ENCODE measurements around the gene SLFN14. TPM values are rescaled to one million over a fixed set of nuclear protein-coding genes. Genes with fewer than 3 reads are reported as not detected.
"Not testable (repeated sequence)": the region's sequence is repeated elsewhere in the genome, so short reads cannot be mapped to it uniquely, and the experiment has no call there.

SLFN14 gene
- total and polyA plus RNA-seq, 2 donors (not counting 1 experiment from before 2014, with no cell fraction given): not detected

GRCh38 chr17:35519439-35519838 lies 41.2 kb downstream of the SLFN14 start:
- Histone ChIP-seq H3K9ac (ENCODE audit: low read length) (no peak overlapping the region), H3K27me3 (replicated peaks in 1 of 4; ENCODE audit: control extremely low read depth in 1 of 4, control insufficient read depth in 3 of 4, insufficient read depth in 4 of 4, low read length in 3 of 4) (peaks cover 0 to 5% (median 2%) of the 10 kb centered on the region in 4 experiments), H3K9me3 (ENCODE audit: control extremely low read depth in 1 of 3, control insufficient read depth in 2 of 3, insufficient read depth in 1 of 3, low read length in 2 of 3) (no peaks in the 10 kb centered on the region), H3K36me3 (replicated peaks in 1 of 2; ENCODE audit: control extremely low read depth in 1 of 2, control insufficient read depth in 1 of 2, extremely low read depth in 1 of 2, insufficient read depth in 2 of 2, low read length in 1 of 2) (no peaks in the 10 kb centered on the region), H3K4me3 (ENCODE audit: control extremely low read depth in 1 of 5, extremely low read depth in 1 of 5, insufficient read depth in 1 of 5, low read depth in 2 of 5, low read length in 4 of 5) (no peak overlapping the region), H3K4me1 (ENCODE audit: control insufficient read depth in 2 of 2, insufficient read depth in 2 of 2, low read length in 2 of 2) (peaks cover 3% of the 10 kb centered on the region in 2 donors), H3K79me2 (ENCODE audit: control insufficient read depth, insufficient read depth, low read length) (no peaks in the 10 kb centered on the region), H3K27ac (ENCODE audit: low read length in 2 of 2) (no peak overlapping the region), H4K20me1 (ENCODE audit: control insufficient read depth, insufficient read depth, low read length, poor library complexity, severe bottlenecking) (no peaks in the 10 kb centered on the region), H2AFZ (ENCODE audit: insufficient read depth, low read depth, low read length, poor library complexity, severe bottlenecking) (no peak overlapping the region), H3K4me2 (replicated peaks; ENCODE audit: low read depth, low read length, poor library complexity, severe bottlenecking) (no peak overlapping the region)
- ATAC-seq (ENCODE audit: low read depth) (no peak), DNase-seq (no peak)
- intact Hi-C loops (cut with micrococcal nuclease): no loop called here
- no peak for TF ChIP-seq EZH2 (IDR thresholded peaks at IDR 0.05; ENCODE audit: borderline replicate concordance, insufficient read depth, low read depth, low read length, poor library complexity, severe bottlenecking)
- TF ChIP-seq, protein P1, sequence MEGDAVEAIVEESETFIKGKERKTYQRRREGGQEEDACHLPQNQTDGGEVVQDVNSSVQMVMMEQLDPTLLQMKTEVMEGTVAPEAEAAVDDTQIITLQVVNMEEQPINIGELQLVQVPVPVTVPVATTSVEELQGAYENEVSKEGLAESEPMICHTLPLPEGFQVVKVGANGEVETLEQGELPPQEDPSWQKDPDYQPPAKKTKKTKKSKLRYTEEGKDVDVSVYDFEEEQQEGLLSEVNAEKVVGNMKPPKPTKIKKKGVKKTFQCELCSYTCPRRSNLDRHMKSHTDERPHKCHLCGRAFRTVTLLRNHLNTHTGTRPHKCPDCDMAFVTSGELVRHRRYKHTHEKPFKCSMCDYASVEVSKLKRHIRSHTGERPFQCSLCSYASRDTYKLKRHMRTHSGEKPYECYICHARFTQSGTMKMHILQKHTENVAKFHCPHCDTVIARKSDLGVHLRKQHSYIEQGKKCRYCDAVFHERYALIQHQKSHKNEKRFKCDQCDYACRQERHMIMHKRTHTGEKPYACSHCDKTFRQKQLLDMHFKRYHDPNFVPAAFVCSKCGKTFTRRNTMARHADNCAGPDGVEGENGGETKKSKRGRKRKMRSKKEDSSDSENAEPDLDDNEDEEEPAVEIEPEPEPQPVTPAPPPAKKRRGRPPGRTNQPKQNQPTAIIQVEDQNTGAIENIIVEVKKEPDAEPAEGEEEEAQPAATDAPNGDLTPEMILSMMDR (IDR thresholded peaks at IDR 0.05): no peak
- H3K9me3 Mint-ChIP-seq (ENCODE audit: insufficient read depth): no peaks in the 10 kb centered on the region
- peaks cover 6% of the 10 kb centered on the region for H3K4me1 Mint-ChIP-seq
- ChIA-PET POLR2A (no interaction called here), CTCF (no interaction called here)
- no peak overlapping the region for H3K4me3 Mint-ChIP-seq
- no CpG with 5 or more reads among the region's 3 CpGs for WGBS (ENCODE audit: insufficient coverage)
- peaks cover 44% of the 10 kb centered on the region for H3K27me3 Mint-ChIP-seq
- H3K27ac Mint-ChIP-seq: no peak overlapping the region

DNA sequence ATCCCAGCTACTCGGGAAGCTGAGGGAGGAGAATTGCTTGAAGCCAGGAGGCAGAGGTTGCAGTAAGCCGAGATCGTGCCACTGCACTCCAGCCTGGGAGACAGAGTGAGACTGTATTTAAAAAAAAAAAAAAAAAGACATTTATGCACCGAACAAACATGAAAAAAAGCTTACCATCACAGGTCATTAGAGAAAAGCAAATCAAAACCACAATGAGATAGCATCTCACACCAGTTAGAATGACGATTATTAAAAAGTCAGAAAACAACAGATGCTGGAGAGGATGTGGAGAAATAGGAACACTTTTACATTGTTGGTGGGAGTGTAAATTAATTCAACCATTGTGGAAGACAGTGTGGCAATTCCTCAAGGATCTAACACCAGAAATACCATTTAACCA lies 42.2 kb downstream of the SLFN14 start:
- H3K4me3 ChIP-seq (ENCODE audit: control extremely low read depth in 1 of 5, extremely low read depth in 1 of 5, insufficient read depth in 1 of 5, low read depth in 2 of 5, low read length in 4 of 5); H3K9me3 ChIP-seq (ENCODE audit: control extremely low read depth in 1 of 3, control insufficient read depth in 2 of 3, insufficient read depth in 1 of 3, low read length in 2 of 3); H3K9ac ChIP-seq (ENCODE audit: low read length); H3K9me3 Mint-ChIP-seq (ENCODE audit: insufficient read depth); H3K4me1 Mint-ChIP-seq; H3K27ac ChIP-seq (ENCODE audit: low read length in 2 of 2); H3K36me3 ChIP-seq (replicated peaks in 1 of 2; ENCODE audit: control extremely low read depth in 1 of 2, control insufficient read depth in 1 of 2, extremely low read depth in 1 of 2, insufficient read depth in 2 of 2, low read length in 1 of 2); H3K79me2 ChIP-seq (ENCODE audit: control insufficient read depth, insufficient read depth, low read length); POLR2A ChIA-PET; CTCF ChIA-PET; H3K27me3 ChIP-seq (replicated peaks in 1 of 4; ENCODE audit: control extremely low read depth in 1 of 4, control insufficient read depth in 3 of 4, insufficient read depth in 4 of 4, low read length in 3 of 4); H3K4me1 ChIP-seq (ENCODE audit: control insufficient read depth in 2 of 2, insufficient read depth in 2 of 2, low read length in 2 of 2); H2AFZ ChIP-seq (ENCODE audit: insufficient read depth, low read depth, low read length, poor library complexity, severe bottlenecking); ATAC-seq (ENCODE audit: low read depth); H3K27ac Mint-ChIP-seq; H4K20me1 ChIP-seq (ENCODE audit: control insufficient read depth, insufficient read depth, low read length, poor library complexity, severe bottlenecking); H3K4me3 Mint-ChIP-seq; H3K4me2 ChIP-seq (replicated peaks; ENCODE audit: low read depth, low read length, poor library complexity, severe bottlenecking); intact Hi-C loops (cut with micrococcal nuclease); DNase-seq: not testable (repeated sequence)
- peaks cover 50% of the 10 kb centered on the region for H3K27me3 Mint-ChIP-seq
- no CpG with 5 or more reads among the region's 5 CpGs for WGBS (ENCODE audit: insufficient coverage)

Data from B cell (primary cell).